Muscle of arm (tissue), 12 donors: ENCODE results near the gene RIN2. TPM values are rescaled to one million over a fixed set of nuclear protein-coding genes. Genes with fewer than 3 reads are reported as not detected.
A peak's percentile ranks its signal among the peaks of the same experiment; 100 is the strongest.
"Not testable (repeated sequence)": the region's sequence is repeated elsewhere in the genome, so short reads cannot be mapped to it uniquely, and the experiment has no call there.

Source experiments
- DNase-seq: peaks from one replicate; pipeline ENCODE4 v3.0.0-alpha.2; 2013
- polyA plus RNA-seq, 12 donors: library from polyadenylated mRNA; unstranded; fragments of 120-200 nt; gene quantifications; one replicate each; pipeline ENCODE4 v1.2.1, GENCODE V29; 2013; ENCODE audit not compliant: insufficient read length in 12 of 12

Gene RIN2
- polyA plus RNA-seq, 12 donors: 21.0 to 208 (median 26.5) TPM

- peak; percentile 39 for DNase-seq
These were observed 22.6 kb upstream of the RIN2 start for GRCh38 chr20:19735446-19735845.

DNA sequence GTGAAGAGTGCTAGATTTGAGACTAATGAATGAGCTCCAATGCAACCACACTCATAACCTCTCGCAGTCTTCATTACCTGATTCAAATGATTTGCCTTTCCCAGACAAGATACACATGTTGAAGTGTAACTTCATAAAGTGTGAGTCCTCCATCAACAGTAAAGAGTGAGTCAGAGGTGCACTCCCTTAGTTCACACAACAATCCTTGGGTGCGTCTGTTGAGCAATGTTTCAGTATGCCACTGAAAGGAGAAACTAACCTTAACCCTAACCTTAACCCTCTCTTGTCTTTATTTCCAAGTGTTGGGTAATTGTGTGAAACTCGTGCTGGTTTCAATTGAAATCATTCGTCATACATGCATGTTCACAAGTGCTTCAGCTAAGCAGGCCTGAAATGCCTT lies 21.0 kb upstream of the RIN2 start:
- no peak for DNase-seq

GRCh38 chr20:19738951-19739350 lies 19.1 kb upstream of the RIN2 start:
- no peak for DNase-seq

GRCh38 chr20:19739351-19739750 lies 18.7 kb upstream of the RIN2 start:
- DNase-seq: no peak

GRCh38 chr20:19740512-19740911 lies 17.5 kb upstream of the RIN2 start:
- no peak for DNase-seq

DNA sequence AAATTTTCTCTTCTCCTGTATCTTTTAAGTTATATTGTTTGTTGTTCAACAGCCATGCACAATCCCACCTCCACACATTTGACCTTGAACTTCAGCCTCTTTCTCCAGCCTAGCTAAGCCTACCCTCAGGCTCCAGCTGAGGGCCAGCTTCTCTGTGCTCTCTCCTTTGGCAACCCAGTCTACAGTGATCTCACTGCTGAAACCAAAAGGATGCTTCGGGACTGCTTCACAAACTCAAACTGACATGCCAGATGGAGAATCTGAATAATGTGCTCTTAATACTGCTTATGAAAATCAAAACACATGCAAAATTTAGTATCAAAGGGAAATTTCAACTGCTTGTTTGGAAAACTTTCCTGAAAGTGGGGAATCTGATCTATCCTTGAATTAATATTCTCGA lies 16.1 kb upstream of the RIN2 start:
- no peak for DNase-seq

GRCh38 chr20:19742974-19743639 lies 15.0 kb upstream of the RIN2 start:
- DNase-seq: no peak

DNA sequence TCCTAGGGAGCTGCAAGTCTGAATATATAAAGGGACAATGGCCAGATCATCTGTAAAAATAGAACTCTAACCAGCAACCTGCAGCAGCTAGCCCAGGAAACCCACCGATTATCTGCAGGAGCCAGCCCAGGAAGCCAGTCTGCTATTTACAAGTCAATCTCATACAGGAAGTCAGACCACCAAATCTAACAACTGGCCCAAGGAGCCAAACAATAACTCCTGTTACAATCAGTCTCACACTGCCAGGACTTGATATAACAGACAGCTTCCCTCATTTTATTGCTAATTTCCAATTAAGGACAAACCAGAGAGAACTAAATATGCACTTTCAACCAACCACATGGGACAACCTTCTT lies 14.4 kb upstream of the RIN2 start:
- DNase-seq: no peak

DNA sequence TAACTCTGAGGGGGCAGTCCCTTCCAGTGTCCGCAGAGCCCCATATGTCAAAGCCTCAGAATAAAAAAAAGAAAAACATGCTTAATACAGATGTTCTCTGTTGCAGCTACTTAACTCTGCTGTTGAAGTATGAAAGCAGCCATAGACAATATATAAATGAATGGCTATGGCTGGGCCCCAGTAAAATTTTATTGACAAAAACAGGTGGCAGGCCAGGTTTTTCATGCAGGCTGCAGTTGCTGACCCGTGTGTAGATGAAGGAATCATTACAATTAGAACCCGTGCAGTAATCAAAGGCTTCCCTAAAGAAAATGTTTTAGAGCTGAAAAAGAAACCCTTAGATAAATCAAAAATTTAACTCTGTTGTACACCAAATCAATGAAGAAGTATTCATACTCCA lies 13.0 kb upstream of the RIN2 start:
- DNase-seq: no peak

- DNase-seq: no peak
These were observed 12.5 kb upstream of the RIN2 start for GRCh38 chr20:19745584-19745983.

DNA sequence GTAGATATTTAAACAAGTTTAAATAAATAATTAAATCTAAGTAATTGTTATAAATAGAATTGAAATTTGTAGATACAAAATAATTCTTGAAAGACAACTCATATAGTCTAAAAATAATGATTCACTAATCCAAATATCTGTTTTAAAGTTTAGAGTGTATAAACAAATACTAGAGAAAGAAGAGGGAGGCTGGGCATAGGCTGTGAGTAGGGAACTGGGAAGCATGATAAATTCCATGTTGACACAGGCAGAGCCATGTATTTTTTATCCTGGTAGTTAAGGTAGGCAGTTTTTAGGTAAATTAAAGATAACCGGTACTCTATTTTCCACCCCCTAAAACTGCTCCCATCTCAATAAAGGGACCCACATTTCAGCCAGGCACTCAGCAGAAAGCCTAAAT lies 11.7 kb upstream of the RIN2 start:
- DNase-seq: no peak

GRCh38 chr20:19747903-19748302 lies 10.2 kb upstream of the RIN2 start:
- no peak for DNase-seq

DNA sequence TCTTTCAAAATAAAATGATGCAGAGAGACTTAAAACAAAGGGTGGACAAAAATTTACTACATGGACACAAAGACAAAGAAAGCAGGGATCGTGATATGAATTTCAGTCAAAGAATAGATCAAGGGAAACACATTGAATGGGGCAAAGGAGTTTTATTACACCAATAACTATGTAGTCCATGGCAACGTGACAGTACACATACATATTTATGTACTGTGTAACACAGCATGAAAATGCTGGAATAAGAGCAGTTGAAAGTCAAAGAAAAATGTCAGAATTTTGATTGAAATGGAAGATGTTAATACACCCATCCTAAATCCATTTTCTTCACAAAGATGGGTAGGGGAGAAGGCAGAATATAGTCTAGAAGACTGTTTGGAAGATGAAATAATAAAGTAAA lies 9.4 kb upstream of the RIN2 start:
- no peak for DNase-seq

GRCh38 chr20:19749618-19750071 lies 8.4 kb upstream of the RIN2 start:
- DNase-seq: peak; percentile 56

DNA sequence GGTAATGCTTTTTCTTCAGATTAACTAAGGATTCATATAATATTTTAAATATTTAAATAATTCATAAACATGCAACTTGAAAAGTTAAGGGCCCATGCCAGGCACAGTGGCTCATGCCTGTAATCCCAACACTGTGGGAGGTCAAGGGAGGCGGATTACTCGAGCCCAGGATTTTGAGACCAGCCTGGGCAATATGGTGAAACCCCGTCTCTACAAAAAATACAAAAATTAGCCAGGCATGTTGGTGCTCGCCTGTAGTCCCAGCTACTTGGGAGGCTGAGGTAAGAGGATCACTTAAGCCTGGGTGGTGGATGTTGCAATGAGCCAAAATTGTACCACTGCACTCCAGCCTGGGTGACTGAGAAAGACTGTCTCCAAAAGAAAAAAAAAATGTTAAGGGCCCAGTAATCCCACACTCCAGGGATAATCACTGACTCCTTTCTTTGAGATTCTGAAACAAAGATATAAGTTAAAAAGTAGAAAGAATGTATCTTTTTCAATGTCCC lies 7.9 kb upstream of the RIN2 start:
- DNase-seq: no peak

- DNase-seq: no peak
These were observed 7.0 kb upstream of the RIN2 start for GRCh38 chr20:19750907-19751636.

DNA sequence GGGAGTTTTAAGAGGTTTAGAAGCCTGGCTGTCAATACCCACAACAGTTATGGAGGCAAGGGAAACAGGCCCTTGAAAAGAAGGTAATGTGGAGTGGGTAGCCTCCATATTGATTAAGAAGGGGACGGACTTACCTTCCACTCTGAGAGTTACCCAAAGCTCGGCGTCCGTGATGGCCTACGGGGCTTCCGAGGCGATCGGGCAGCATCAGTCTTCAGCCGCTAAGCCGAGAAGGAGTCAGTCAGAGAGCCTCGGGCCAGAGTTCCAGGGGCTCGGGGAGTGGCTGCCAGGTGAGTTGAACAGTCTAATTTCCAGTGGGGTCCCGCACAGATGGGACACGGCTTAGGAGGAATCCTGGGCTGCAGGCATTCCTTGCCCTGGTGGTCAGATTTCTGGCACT lies 3.9 kb upstream of the RIN2 start:
- DNase-seq: not testable (repeated sequence)

- DNase-seq: no peak
These were observed 1.1 kb upstream of the RIN2 start for GRCh38 chr20:19756761-19757486.

GRCh38 chr20:19757487-19758132 lies 448 bp upstream of the RIN2 start:
- DNase-seq: peak; percentile 92

GRCh38 chr20:19758501-19759331 lies 658 bp downstream of the RIN2 start:
- DNase-seq: peak; percentile 43

- DNase-seq: no peak
These were observed 2.3 kb downstream of the RIN2 start for GRCh38 chr20:19760371-19760721.
